ENCODE results near the gene FGD4.
"Not testable (repeated sequence)": the region's sequence is repeated elsewhere in the genome, so short reads cannot be mapped to it uniquely, and the experiment has no call there.

The FGD4 gene

DNA sequence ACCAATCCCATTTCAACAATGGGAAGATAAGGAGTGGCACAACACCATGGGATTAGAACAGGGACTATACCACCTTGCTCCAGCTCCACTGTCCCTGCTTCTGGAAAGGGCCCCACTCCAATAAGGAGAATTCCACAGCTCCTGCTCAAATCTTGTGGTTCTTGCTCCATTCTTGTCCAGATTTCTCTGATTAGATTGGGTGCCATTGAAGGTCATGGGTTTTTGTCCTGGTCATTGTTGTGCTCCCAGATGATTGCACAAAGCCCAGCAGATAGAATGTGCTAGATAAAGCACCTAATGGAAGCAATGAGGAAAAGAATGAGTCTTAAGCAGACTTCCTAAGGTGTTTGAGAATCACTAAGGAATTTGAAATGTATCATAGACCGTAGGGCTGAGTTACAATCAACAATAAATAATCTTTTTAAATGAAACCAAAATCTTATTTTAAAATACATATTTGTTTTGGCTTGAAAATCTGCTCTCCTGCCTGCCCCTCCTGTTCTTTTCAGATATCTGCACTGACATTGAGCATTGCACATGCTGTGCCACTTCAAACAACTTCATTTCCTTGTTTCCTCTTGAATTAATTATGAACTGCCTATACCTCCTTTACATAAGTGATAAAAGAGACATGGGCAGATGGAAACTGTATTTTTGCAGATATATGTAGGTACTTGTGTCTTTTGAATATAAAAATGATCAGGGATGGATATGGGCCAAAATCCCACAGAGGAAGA is 115.9 kb downstream of the FGD4 start:
- Mint-ChIP-seq H3K27ac (peak overlapping the region in 1 of 3 experiments; percentile 5), H3K27me3 (ENCODE audit: low read depth) (no peaks in the 10 kb centered on the region), H3K9me3 (no peaks in the 10 kb centered on the region), H3K4me1 (peaks cover 20% of the 10 kb centered on the region), H3K4me3 (no peak overlapping the region), H3K36me3 (ENCODE audit: low read depth) (no peaks in the 10 kb centered on the region)
- TF ChIP-seq, protein P1, sequence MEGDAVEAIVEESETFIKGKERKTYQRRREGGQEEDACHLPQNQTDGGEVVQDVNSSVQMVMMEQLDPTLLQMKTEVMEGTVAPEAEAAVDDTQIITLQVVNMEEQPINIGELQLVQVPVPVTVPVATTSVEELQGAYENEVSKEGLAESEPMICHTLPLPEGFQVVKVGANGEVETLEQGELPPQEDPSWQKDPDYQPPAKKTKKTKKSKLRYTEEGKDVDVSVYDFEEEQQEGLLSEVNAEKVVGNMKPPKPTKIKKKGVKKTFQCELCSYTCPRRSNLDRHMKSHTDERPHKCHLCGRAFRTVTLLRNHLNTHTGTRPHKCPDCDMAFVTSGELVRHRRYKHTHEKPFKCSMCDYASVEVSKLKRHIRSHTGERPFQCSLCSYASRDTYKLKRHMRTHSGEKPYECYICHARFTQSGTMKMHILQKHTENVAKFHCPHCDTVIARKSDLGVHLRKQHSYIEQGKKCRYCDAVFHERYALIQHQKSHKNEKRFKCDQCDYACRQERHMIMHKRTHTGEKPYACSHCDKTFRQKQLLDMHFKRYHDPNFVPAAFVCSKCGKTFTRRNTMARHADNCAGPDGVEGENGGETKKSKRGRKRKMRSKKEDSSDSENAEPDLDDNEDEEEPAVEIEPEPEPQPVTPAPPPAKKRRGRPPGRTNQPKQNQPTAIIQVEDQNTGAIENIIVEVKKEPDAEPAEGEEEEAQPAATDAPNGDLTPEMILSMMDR (IDR thresholded peaks at IDR 0.05; ENCODE audit: unreplicated experiment in 3 of 3), result no peak

DNA sequence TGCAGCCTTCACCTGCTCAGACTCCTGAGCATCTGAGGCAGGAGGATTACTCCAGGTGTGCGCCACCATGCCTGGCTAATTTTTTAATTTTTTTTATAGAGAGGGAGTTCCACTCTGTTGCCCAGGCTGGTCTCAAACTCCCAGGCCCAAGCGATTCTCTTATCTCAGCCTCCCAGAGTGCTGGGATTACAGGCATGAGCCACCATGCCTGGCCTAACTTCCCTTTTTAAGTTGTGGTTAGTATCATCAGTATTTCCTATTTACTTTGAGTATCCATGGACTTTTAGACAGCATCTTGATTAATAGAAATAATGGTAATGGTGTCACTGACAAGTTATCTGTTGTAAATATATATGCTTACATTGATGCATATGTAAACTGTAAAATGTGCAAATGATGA is 116.9 kb downstream of the FGD4 start:
- Mint-ChIP-seq H3K36me3 (ENCODE audit: low read depth) (no peaks in the 10 kb centered on the region), H3K4me1 (peaks cover 14% of the 10 kb centered on the region), H3K27me3 (ENCODE audit: low read depth) (no peaks in the 10 kb centered on the region), H3K27ac (no peak overlapping the region), H3K4me3 (no peak overlapping the region), H3K9me3 (no peaks in the 10 kb centered on the region)
- TF ChIP-seq, protein P1 (IDR thresholded peaks at IDR 0.05; ENCODE audit: unreplicated experiment in 3 of 3), result no peak

DNA sequence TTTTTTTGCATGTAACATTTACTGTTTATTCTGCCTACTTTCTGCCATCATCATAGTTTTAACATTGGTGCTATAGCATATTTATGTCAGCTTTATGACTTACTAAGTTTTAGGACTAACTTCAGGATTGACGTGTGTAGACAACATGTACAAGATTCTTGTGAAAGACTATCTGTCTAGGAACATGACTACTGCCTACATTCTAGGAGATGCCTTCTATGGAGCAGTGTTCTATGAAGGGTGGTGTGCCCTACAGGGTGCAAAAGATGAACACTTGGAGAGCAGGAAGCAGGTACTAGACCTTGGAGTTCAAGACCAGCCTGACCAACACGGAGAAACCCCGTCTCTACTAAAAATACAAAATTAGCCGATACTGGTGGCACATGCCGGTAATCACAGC is 118.6 kb downstream of the FGD4 start:
- Mint-ChIP-seq H3K27ac (no peak overlapping the region), H3K4me3 (no peak overlapping the region), H3K27me3 (ENCODE audit: low read depth) (no peaks in the 10 kb centered on the region), H3K4me1 (peaks cover 21% of the 10 kb centered on the region), H3K9me3 (no peaks in the 10 kb centered on the region), H3K36me3 (ENCODE audit: low read depth) (no peaks in the 10 kb centered on the region)
- TF ChIP-seq, protein P1 (IDR thresholded peaks at IDR 0.05; ENCODE audit: unreplicated experiment in 3 of 3), result no peak

DNA sequence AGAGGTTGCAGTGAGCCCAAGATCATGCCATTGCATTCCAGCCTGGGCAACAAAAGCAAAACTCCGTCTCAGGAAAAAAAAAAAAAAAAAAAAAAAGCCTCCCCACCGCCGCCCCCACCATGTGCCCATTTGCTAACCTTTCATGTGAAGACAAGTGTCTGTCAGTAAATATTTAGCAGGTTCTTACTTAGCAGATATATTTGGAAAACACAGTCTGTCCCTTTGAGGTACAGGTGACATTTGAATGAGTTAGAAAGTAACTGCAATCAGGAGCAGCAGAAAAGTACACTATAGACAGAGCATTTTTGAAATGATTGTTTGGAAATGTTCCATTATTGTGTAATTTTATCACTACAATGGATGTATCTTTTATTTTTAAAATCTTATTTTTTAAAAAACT is 119.7 kb downstream of the FGD4 start:
- Mint-ChIP-seq H3K9me3 (no peaks in the 10 kb centered on the region), H3K27me3 (ENCODE audit: low read depth) (no peaks in the 10 kb centered on the region), H3K27ac (no peak overlapping the region), H3K4me3 (no peak overlapping the region), H3K4me1 (peaks cover 23% of the 10 kb centered on the region), H3K36me3 (ENCODE audit: low read depth) (no peaks in the 10 kb centered on the region)
- TF ChIP-seq, protein P1 (IDR thresholded peaks at IDR 0.05; ENCODE audit: unreplicated experiment in 3 of 3), result no peak

DNA sequence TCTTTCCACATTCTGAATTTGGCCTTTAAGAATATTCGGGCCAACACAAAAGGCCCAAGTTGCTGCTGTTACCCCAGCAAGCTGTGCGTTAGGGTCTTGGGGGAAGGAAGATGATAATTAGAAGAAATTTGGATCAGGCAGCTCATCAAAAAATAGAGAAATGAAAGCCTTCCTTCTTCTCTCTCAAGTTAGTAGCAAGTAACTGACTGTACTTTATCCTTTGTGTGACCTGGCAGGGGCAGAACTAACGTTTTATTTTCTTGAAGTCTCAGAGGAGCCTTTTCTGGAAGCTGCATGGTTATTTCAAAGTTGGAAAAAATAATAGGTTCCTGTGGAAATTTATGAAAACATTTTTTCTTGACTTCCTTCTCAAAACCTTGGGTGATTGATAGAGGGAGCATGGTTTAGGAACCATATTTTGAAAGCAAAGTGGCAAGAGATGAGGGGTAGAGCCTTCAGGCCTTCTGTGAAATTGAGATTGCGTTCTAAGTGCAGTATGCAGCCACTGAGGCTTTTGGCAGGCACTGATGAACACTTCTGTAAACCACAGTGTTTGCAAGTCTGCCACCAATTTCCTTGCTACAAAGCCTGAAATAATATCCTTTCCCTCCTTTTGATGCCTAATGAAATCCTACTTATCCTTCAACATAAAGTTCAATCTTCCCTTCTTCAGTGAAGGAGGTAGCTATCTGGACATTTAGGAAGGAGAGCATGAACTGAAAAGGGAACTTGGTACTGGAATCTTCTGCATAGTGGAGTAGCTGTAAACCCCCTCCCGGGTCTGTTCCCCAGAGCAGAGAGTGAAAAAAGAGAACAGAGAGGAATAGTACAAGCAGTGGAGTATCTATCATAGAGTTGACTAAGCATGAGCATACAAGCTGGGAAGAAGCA is 123.2 kb downstream of the FGD4 start:
- no peaks in the 10 kb centered on the region for H3K27me3 Mint-ChIP-seq (ENCODE audit: low read depth)
- H3K4me3 Mint-ChIP-seq, result no peak overlapping the region
- peaks cover 23% of the 10 kb centered on the region for H3K4me1 Mint-ChIP-seq
- H3K27ac Mint-ChIP-seq, result peak overlapping the region; percentile 55 to 83 (median 70)
- no peaks in the 10 kb centered on the region for H3K9me3 Mint-ChIP-seq
- H3K36me3 Mint-ChIP-seq (ENCODE audit: low read depth), result no peaks in the 10 kb centered on the region
- TF ChIP-seq, protein P1 (IDR thresholded peaks at IDR 0.05; ENCODE audit: unreplicated experiment in 3 of 3), result no peak

DNA sequence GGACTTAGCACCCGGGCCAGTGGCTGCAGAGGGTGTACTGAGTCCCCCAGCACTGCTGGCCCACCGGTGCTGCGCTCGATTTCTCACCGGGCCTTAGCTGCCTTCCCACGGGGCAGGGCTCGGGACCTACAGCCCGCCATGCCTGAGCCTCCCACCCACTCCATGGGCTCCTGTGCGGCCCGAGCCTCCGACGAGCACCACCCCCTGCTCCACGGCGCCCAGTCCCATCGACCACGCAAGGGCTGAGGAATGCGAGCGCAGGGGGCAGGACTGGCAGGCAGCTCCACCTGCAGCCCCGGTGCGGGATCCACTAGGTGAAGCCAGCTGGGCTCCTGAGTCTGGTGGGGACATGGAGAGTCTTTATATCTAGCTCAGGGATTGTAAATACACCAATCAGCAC is 126.4 kb downstream of the FGD4 start:
- H3K4me1 Mint-ChIP-seq, result peaks cover 18% of the 10 kb centered on the region
- not testable (repeated sequence) for H3K27me3 Mint-ChIP-seq (ENCODE audit: low read depth); H3K9me3 Mint-ChIP-seq; H3K27ac Mint-ChIP-seq; H3K36me3 Mint-ChIP-seq (ENCODE audit: low read depth); H3K4me3 Mint-ChIP-seq

DNA sequence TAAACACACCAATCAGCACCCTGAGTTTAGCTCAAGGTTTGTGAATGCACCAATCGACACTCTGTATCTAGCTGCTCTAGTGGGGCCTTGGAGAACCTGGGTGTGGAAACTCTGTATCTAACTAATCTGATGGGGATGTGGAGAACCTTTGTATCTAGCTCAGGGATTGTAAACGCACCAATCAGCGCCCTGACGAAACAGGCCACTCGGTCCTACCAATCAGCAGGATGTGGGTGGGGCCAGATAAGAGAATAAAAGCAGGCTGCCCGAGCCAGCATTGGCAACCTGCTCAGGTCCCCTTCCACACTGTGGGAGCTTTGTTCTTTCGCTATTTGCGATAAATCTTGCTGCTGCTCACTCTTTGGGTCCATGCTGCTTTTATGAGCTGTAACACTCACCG is 127.0 kb downstream of the FGD4 start:
- not testable (repeated sequence) for H3K4me3 Mint-ChIP-seq; H3K36me3 Mint-ChIP-seq (ENCODE audit: low read depth); H3K9me3 Mint-ChIP-seq; H3K27me3 Mint-ChIP-seq (ENCODE audit: low read depth); H3K27ac Mint-ChIP-seq
- peaks cover 18% of the 10 kb centered on the region for H3K4me1 Mint-ChIP-seq

Measured in nephron (organoid).